RKO (cell line): ENCODE data around the gene FAM83D.
A peak's percentile ranks its signal among the peaks of the same experiment; 100 is the strongest.

Source experiments
- DNase-seq: peaks from one replicate; pipeline ENCODE4 v3.0.0-alpha.2; 2016; ENCODE audit warnings: low spot score

FAM83D gene

DNA sequence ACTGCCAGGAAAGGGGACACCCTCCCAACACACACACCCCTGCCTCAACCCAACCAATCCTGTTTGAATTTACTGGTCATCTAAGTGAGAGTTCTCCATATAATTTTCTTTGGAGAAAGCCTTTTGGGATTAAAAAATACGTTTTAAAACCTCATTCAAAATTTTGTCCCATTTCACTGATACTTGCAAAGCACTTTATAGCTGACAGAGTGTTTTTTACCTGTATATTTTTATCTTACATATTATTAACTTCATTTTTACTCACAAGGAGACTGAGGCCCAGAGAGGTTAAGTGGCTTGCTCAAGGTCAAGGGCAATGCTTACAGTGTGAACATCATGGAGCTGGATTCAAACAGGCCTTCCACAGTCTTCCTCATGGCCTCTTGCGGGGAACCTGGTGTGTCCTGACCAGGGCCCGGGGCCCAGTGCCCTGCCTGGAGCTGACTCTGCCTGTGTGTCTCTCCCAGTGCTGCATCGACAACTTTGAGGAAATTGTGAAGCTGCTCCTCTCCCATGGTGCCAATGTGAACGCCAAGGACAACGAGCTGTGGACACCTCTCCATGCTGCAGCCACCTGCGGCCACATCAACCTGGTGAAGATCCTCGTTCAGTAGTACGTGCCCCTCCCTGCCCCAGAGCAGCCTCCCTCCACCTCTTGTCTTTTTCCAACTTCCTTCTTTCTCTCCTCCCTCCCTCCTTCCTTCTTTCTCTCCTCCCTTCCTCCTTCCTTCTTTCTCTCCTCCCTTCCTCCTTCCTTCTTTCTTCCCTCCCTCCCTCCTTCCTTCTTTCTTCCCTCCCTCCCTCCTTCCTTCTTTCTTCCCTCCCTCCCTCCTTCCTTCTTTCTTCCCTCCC lies 30.9 kb upstream of the FAM83D start:
- no peak for DNase-seq

DNA sequence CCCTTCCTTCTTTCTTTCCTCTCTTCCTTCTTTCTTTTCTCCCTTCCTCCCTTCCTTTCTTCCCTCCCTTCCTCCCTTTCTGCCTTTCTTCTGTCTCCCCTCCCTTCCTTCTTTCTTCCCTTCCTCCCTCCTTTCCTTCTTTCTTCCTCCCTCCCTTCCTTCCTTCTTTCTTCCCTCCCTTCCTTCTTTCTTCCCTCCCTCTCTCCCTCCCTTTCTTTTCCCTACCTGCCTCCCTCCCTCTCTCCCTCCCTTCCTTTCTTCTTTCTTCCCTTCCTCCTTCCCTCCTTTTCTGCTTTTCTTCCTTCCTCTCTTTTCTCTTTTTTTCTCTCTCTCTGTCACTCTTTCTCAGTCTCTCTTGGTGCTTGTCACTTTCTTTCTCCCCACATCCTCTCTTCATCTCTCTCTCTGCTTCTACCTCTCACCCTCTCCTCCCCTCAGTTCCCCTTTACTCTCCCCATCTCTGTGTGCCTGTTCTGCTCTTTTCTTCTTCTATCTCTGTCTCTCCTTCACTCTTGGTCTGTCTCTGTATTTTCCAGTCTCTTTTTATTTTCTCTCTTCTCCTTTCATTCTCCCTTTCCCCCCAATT lies 30.1 kb upstream of the FAM83D start:
- DNase-seq, result no peak

DNA sequence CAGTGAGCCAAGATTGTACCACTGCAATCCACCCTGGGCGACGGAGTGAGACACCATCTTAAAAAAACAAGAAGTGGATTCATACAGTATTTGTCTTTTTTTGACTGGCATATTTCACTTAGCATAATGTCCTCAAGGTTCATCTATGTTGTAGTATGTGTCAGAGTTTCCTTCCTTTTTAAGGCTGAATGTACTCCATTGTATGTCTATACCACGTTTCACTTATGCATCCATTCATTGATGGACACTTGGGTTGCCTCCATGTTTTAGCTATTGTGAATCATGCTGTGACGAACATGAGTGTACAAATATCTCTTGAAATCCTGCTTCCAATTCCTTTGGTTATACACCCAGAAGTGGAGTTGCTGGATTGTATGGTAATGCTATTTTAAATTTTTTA lies 28.9 kb upstream of the FAM83D start:
- DNase-seq, result no peak

DNA sequence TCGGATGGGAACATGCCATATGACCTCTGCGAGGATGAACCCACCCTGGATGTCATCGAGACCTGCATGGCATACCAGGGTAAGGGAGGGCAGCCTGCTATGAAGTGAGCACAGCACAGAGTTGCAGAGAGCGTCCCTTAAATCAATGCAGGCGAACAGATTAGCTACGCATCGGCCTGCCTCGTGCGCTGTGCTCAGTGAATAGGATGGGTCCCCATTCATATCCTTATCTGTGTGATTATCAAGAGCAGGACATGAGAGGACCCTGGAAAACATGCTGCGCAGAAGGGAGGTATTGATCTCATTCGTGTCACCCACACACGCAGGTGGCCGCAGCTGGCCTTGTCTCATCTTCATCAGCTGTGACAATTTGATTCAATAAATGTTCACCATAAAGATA lies 25.6 kb upstream of the FAM83D start:
- no peak for DNase-seq

DNA sequence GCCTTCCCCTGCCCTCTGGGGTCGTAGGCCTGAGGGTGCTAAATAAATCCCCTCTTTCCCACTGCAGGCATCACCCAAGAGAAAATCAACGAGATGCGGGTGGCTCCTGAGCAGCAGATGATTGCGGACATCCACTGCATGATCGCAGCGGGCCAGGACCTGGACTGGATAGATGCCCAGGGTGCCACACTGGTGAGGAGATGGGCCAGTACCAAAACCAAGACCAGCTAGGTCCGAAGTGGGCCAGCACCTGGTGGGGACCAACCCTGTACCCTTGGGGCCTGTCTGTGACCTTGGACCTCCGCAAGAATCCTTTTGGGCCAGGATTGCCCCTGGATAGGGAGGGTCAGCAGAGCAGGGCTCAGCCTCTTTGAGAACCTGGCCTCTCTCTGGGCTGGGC lies 23.6 kb upstream of the FAM83D start:
- DNase-seq, result no peak

DNA sequence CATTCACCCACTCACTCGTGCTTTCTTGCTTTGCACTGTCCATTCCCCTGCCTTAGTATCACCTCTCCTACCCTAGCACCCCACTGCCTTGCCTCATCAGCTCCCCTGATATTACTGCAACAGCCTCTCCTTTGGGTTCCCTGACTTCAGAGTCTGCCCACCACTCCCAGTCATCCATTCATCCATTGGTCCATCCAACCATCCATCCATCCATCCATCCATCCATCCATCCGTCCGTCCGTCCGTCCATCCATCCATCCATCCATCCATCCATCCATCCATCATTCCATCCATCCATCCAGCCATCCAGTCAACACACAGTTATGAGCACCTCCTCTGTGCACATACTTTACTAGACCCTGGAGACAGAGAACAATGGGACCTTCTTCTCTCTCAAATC lies 22.9 kb upstream of the FAM83D start:
- DNase-seq, result no peak

DNA sequence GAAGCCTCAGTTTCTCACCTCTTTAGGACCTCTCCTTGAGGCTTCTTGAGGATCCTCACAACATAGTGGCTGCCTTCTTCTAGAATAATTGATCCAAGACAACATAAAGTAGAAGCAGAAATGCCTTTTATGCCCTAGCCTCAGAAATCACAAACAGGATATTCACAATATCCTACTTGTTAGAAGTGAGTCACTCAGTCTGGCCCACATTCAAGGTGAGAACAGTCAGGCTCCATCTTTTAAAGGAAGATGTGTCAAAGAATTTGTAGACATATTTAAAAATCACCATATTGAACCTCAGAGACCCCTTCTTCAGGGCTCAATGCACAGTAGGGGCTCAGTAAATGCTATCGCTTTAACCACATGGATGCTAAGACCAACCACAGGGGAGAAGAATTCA lies 20.8 kb upstream of the FAM83D start:
- no peak for DNase-seq

DNA sequence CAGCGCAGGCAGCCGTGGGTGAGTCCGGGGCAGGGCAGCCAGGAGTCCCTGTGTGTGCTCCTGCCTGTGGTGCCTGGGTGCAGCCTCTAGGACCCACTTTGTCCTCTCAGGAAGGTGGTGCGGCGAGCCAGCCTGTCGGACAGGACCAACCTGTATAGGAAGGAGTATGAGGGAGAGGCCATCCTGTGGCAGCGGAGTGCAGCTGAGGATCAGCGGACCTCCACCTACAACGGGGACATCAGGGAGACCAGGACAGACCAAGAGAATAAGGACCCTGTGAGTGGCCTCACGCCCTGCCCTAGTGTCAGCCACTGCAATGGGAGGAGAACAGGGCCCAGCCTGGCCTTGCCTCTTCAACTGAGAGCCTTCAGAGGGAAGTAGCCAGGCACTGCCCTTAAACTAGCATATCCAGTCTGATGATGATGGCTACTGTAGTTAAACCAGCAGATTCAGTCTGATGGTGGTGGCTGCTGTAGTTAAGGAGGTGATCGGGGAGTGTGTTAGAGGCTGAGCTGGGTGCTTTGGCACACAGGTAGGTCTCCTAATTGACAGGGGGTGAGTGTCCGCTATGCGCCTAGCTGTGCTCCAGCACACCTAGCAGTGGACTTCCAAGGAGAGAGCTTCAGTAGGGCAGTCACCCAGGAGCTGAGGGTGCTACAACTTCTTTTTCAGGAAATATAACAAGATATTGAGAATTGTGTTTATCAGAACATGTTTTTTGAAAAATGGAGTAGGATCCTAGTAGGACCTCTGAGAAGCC lies 18.1 kb upstream of the FAM83D start:
- DNase-seq, result no peak

DNA sequence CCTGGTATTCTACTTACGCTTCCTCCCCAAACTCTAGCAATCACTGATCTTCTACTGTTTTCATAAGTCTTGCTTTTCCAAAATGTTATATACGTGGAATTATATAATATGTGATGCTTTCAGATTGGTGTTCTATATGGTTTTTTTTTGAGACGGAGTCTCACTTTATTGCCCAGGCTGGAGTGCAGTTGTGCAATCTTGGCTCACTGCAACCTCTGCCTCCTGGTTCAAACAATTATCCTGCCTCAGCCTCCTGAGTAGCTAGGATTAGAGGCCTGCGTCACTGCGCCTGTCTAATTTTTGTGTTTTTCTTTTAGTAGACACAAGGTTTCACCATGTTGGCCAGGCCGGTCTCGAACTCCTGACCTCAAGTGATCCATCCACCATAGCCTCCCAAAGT lies 10.9 kb upstream of the FAM83D start:
- DNase-seq, result no peak

DNA sequence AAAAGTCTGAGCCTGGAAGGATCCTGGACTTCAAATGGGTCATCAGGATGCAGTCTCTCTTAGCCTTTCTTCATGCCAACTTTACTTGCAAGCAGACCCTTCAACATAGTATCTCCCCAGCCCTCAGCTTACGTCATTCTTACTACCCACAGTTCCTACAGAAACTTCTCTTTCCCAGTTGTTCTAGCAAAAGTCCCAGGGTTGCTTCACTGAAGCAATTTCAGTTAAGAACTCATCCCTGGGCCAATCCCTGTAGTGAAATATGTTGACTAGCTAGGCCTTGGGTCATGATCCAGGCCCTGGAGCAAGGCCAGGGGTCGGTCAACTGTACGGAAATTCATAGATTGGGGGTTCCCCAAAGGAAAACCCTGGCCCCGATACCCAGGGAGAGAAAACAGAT lies 8.6 kb upstream of the FAM83D start:
- DNase-seq, result no peak

DNA sequence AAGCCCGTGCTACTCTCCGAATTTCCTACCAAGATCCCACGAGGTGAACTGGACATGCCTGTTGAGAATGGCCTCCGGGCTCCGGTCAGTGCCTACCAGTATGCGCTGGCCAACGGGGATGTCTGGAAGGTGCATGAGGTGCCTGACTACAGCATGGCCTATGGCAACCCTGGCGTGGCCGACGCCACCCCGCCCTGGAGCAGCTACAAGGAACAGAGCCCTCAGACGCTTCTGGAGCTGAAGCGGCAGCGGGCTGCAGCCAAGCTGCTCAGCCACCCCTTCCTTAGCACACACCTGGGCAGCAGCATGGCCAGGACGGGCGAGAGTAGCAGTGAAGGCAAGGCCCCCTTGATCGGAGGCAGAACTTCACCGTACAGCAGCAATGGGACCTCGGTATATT lies 8.0 kb upstream of the FAM83D start:
- no peak for DNase-seq

DNA sequence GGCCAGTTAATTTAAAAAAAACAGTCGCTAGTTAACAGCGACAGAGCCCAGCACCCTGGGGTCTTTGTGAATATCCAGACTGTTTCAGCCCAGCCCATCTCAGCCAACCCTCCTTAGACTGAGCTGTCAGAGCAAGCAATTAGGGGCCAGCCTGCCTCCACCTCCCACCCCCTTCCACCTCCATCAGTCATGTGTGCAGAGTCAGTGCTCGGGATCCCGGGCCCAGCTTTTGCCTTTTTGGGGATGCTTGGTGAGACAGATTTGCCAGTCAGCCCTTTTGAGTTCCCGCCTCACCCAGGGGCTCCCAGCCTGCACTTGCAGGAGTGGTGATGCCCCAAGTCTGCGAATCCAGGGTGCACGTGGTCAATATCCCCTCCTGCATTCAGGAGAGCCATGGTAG lies 6.5 kb upstream of the FAM83D start:
- DNase-seq, result no peak

DNA sequence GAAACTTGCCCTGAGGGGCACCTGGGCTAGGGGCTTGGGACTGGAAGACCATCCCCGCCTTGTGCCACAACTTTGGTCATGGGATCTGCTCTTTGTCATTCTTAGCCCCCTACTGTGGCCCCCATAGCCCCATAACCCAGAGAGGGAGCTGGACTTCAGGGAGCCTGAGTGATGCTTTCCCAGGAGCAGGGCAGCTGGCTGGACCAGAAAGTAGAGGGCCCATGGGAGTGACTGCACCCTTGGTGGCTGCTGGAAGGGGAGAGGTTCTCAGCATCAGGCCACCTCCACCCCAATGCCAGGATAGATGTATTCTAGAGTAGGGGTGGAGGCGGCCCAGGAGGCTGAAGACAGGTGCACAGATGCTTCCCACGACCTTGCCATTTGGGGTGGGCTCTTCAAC lies 5.8 kb upstream of the FAM83D start:
- no peak for DNase-seq

DNA sequence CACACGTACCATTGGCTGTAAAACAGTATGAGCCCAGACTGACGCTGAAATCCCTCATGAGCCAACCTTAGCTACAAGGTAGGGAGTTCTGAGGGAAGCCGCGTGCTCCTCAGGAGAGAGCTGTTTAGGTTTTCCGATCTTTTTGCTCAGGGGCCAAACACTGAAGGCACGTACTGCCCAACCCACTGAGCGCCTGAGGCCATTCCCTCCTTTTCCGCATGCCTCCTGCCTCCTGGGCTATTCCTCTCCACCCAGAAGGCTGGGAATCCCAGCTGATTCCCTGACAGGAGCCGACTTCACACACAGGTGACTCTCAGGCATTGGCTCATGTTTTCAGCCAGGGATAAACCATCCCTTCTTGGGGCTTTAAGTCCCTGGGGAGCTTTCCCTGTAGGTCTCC lies 5.4 kb upstream of the FAM83D start:
- DNase-seq, result no peak

DNA sequence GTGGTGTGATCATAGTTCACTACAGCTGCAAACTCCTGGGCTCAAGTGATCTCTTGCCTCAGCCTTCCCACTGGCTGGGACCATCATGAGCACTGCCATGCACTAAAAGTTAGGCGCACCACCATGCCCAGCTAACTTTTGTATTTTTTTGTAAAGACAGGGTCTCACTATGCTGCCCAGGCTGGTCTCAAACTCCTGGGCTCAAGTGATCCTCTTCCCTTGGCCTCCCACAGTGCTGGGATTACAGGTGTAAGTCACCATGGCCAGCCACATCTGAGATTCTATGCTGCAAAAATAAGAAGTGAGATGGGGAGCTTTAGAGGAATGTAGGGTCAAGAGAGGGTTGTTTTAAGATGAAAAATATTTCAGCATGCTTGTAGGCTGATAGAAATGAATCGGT lies 1.5 kb upstream of the FAM83D start:
- no peak for DNase-seq

DNA sequence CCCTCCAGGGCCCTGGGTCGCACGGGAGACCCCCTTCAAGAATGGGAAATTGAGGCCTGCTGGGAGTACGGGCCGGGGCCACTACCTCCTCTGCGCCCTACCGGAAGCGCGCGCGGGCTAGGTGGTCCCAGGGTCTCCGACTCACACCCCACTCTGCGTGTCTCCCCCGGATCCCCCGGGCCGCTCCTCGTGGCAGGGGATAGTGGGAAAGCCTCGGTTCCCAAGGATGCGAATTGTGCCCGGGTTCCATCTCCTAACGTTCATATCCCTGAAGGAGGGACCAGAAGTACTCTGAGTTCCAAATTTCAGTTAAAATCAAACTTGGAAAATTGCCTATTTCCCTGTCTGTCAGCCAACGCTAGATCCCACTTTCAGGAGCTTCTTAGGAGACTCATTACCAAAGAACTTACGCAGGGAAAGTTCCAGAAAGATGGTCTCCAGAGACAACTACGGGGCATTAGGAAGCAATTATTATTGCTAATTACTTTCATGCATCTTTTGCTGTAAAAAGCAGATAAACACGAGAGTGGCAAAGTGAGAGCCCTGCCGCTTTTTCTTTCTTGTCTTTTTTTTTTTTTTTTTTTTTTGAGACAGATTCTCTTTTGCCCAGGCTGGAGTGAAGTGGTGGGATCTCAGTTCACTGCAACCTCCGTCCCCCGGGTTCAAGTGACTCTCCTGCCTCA lies 858 bp downstream of the FAM83D start:
- DNase-seq, result peak; percentile 57

DNA sequence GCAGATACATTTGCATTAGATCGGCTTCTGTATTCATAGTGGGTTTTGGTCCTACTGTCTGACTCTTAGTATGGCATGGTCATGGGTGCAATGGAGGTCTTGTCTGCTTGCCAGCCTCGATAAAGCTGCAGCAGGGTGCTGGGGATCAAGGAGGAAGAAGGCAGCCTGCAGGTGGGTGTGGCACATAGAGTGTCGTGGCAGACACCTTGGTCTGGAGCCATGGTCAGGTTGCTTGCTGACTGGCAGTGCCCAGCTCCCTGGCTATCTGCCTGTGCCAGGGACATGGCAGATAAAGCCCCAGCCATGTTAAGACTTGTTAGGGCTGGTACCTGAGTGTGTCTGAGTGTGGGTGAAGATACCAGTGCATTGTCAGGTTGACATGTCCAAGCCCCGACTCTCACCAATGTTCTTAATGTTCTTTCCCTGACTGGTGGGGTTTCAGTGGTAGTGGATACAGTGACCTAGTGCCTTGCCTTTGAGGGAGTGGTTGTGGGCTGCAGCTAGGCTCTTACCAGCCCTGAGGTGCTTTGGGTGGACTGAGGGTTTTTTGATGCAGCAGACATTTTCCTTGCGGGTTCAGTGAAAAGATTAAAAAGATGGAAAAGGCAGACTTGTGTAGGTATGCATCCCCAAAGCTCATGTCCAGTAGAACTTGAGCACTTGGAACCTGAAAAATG lies 1.8 kb downstream of the FAM83D start:
- peak; percentile 38 for DNase-seq

DNA sequence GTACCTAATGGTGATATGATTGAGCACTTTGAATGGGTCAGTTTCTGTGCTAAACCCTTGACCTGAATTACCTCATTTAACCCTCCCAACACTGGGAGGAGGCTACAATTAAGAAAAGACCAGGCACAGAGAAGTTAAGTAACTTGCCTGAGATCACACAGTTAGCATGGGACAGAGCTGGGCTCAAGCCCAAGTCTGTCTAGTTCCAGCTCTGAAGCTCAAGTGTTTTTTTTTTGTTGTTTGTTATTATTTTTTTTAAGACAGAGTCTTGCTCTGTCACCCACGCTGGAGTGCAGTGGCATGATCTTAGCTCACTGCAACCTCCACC lies 4.0 kb downstream of the FAM83D start:
- no peak for DNase-seq

DNA sequence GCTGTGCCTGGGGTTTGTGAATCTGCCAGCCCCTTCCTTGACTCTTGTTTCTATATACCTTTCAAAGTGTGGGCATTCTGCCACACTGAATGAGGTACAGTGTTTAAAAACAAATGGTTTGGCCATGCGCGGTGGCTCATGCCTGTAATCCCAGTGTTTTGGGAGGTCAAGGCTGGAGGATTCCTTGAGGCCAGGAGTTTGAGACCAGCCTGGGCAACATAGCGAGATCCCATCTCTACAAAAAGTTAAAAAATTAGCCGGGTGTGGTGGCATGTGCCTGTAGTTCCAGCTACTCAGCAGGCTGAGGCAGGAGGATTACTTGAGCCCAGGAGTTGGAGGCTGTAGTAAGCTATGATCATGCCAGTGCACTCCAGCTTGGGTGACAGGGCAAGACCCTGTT lies 5.8 kb downstream of the FAM83D start:
- no peak for DNase-seq

DNA sequence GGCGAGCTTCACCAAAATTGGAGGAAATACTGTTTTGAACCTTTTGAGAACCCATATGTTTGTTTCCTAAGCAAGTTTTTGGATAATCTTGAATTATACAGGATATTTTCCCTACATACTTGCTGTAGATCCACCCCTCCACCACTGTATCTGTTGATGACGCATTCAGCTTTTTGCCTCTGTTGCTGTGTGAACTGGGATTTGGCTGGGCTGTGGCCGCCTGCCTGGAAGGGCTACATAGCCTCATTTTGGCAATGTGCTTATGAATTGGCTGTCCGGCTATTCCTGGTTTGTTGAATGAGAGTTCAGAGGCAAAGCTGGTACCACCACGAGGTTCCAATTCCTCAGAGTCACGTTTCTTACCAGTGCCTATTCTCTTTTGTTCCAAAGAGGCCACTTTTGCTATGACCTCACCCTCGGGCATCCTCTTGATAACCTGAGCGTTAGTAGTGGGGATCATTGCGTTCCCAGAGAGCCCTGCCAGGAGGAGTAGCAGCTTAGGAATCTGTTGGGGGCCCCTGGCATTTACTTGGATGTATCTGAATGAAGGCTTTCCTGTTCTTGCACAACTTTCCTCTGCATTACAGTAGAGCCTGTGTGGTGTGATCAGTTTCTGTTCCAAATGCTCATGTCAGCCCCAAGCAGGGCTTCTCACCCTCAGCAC lies 6.4 kb downstream of the FAM83D start:
- DNase-seq, result no peak

DNA sequence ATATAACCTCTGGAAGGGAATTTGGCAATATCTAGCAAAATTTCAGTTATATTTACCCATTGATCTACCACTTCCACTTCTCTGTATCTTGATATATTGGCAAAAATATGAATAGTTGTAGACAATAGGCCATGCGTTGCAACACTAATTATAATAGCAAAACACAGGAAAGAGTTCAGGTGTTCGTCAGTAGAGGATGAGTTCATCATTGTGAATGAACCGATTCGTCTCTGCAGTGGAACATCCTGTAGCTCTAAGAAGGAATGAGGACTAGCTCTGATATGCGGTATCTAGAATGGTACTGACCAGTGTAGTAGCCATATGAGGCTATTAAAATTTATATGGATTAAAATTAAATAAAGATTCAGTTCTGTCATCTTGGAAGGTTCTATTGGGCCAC lies 8.3 kb downstream of the FAM83D start:
- no peak for DNase-seq

DNA sequence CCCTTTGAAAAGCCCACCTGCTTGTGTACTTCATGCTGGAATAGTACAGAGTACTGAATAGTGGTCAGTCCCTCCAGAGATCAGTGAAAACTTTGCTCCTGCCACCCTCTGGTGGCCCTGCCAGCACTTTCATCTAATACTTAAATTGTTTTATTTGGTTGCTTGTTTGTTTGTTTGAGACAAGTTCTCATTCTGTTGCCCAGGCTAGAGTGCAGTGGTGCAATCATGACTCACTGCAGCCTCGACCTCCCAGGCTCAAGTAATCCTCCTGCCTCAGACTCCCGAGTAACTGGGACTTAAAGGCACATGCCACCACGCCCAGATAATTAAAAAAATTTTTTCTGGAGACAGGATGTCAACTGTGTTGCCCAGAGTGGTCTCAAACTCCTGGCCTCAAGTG lies 9.1 kb downstream of the FAM83D start:
- DNase-seq, result peak; percentile 68
